Testis (tissue), 2 donors: ENCODE measurements around the gene GRHL3.

ENCODE experiments used
- CTCF ChIP-seq, 3 experiments: fragments of 450-650 bp in 2 of 3; fragments of 200-600 bp in 1 of 3; sonication (generic) in 1 of 3; IDR thresholded peaks; one replicate each; pipeline ENCODE4 v1.5.1; 2016 to 2019; ENCODE audit warnings: antibody characterized with exemption in 3 of 3, mild to moderate bottlenecking in 2 of 3, moderate library complexity in 1 of 3
- POLR2A ChIP-seq: fragments of 450-650 bp; IDR thresholded peaks from one replicate; pipeline ENCODE4 v1.6.1; 2017; ENCODE audit warnings: antibody characterized with exemption, mild to moderate bottlenecking, moderate library complexity

- TF ChIP-seq POLR2A: no peak
- TF ChIP-seq CTCF (IDR thresholded peaks at IDR 0.05): no peak
Measured at GRCh38 chr1:24297187-24297851, 21.8 kb upstream of the GRHL3 start.
